Neural cell (in vitro differentiated cells): Measurements from ENCODE around the gene EYA2. TPM values are rescaled to one million over a fixed set of nuclear protein-coding genes. Genes with fewer than 3 reads are reported as not detected.

Experiments used
- H2AFZ ChIP-seq: fragments of 200-600, 300-800 bp; sonication (generic), shearing (Covaris generic); 2 replicates; pipeline ENCODE4 v1.6.0; 2014; ENCODE audit warnings: low read depth, mild to moderate bottlenecking, antibody characterized with exemption, low read length, moderate library complexity
- H3F3A ChIP-seq: fragments of 200-600 bp; shearing (Covaris generic); 2 replicates; pipeline ENCODE4 v1.6.1; 2016; ENCODE audit warnings: mild to moderate bottlenecking, moderate library complexity, mixed read lengths, antibody characterized with exemption, low read length; ENCODE audit not compliant: insufficient read depth, poor library complexity, severe bottlenecking
- H3K27ac ChIP-seq: fragments of 200-600, 300-800 bp; sonication (generic), shearing (Covaris generic); 2 replicates; pipeline ENCODE4 v1.5.1; 2014; ENCODE audit warnings: mild to moderate bottlenecking, low read length, moderate library complexity
- H3K27me3 ChIP-seq: fragments of 300-800, 200-600 bp; sonication (generic), shearing (Covaris generic); 2 replicates; pipeline ENCODE4 v1.6.0; 2014; ENCODE audit warnings: mild to moderate bottlenecking, low read depth, low read length, moderate library complexity; ENCODE audit not compliant: insufficient read depth
- H3K36me3 ChIP-seq: fragments of 300-800, 200-600 bp; sonication (generic), shearing (Covaris generic); 2 replicates; pipeline ENCODE4 v1.5.1; 2014; ENCODE audit warnings: mild to moderate bottlenecking, antibody characterized with exemption, low read length, moderate library complexity; ENCODE audit not compliant: insufficient read depth
- H3K4me2 ChIP-seq: fragments of 300-800, 200-600 bp; sonication (generic), shearing (Covaris generic); 2 replicates; pipeline ENCODE4 v1.6.0; 2014; ENCODE audit warnings: mild to moderate bottlenecking, low read length
- H3K4me3 ChIP-seq: fragments of 300-800, 200-600 bp; sonication (generic), shearing (Covaris generic); 2 replicates; pipeline ENCODE4 v1.5.1; 2014; ENCODE audit warnings: mild to moderate bottlenecking, low read length, moderate library complexity
- H3K79me2 ChIP-seq: fragments of 200-600 bp; shearing (Covaris generic); replicated peaks from 2 replicates; pipeline ENCODE4 v1.6.0; 2014; ENCODE audit warnings: mild to moderate bottlenecking, low read length, moderate library complexity; ENCODE audit not compliant: insufficient read depth
- H3K9ac ChIP-seq: fragments of 300-800, 200-600 bp; sonication (generic), shearing (Covaris generic); 2 replicates; pipeline ENCODE4 v1.6.1; 2016; ENCODE audit warnings: mild to moderate bottlenecking, low read length, mixed read lengths
- H3K9me2 ChIP-seq: fragments of 200-600 bp; shearing (Covaris generic); 2 replicates; pipeline ENCODE4 v1.6.1; 2016; ENCODE audit warnings: mild to moderate bottlenecking, low read length, mixed read lengths; ENCODE audit not compliant: insufficient read depth
- H3K9me3 ChIP-seq: fragments of 200-600, 300-800 bp; sonication (generic), shearing (Covaris generic); 2 replicates; pipeline ENCODE4 v1.6.1; 2016; ENCODE audit warnings: mild to moderate bottlenecking, mixed run types, low read length, moderate library complexity, mixed read lengths
- H4K20me1 ChIP-seq: fragments of 200-600 bp; shearing (Covaris generic); 2 replicates; pipeline ENCODE4 v1.6.1; 2016; ENCODE audit warnings: mild to moderate bottlenecking, mixed run types; ENCODE audit not compliant: insufficient read depth
- EP300 ChIP-seq: fragments of 450-650 bp; conservative IDR thresholded peaks from 2 replicates; pipeline ENCODE4 v1.6.1; 2014; ENCODE audit warnings: antibody characterized with exemption, mild to moderate bottlenecking, moderate library complexity; ENCODE audit not compliant: poor library complexity, severe bottlenecking
- EZH2 ChIP-seq: fragments of 200-600, 300-800 bp; shearing (Covaris generic), sonication (generic); IDR thresholded peaks from 2 replicates; pipeline ENCODE4 v1.6.1; 2014; ENCODE audit warnings: antibody characterized with exemption, low read length, borderline replicate concordance, mild to moderate bottlenecking; ENCODE audit not compliant: insufficient read depth, poor library complexity, severe bottlenecking
- MXI1 ChIP-seq: fragments of 450-650 bp; conservative IDR thresholded peaks from 2 replicates; pipeline ENCODE4 v1.6.1; 2014; ENCODE audit warnings: antibody characterized with exemption, mild to moderate bottlenecking; ENCODE audit not compliant: poor library complexity, severe bottlenecking
- POLR2AphosphoS5 ChIP-seq: IDR thresholded peaks from 2 replicates; pipeline ENCODE4 v1.6.1; 2012
- RAD21 ChIP-seq: fragments of 450-650 bp; conservative IDR thresholded peaks from 2 replicates; pipeline ENCODE4 v1.6.1; 2014; ENCODE audit warnings: antibody characterized with exemption, mild to moderate bottlenecking, moderate library complexity
- REST ChIP-seq: IDR thresholded peaks from 2 replicates; pipeline ENCODE4 v1.6.1; 2012; ENCODE audit warnings: borderline replicate concordance
- SMC3 ChIP-seq: fragments of 450-650 bp; conservative IDR thresholded peaks from 2 replicates; pipeline ENCODE4 v1.6.1; 2014; ENCODE audit warnings: antibody characterized with exemption, mild to moderate bottlenecking, moderate library complexity; ENCODE audit not compliant: poor library complexity
- TAF1 ChIP-seq: IDR thresholded peaks from 2 replicates; pipeline ENCODE4 v1.6.1; 2012; ENCODE audit warnings: low read depth
- polyA plus RNA-seq: library from polyadenylated mRNA; depleted of rRNA; stranded (reverse); fragments of >200 nt; gene quantifications from 2 replicates; pipeline ENCODE4 v1.2.3, GENCODE V29; 2014
- TF ChIP-seq, protein P1 (sequence below): fragments of 450-650 bp; IDR thresholded peaks from 2 replicates; pipeline ENCODE4 v1.5.1; 2014; ENCODE audit warnings: antibody characterized with exemption, mild to moderate bottlenecking, moderate library complexity; ENCODE audit not compliant: poor library complexity, severe bottlenecking

Gene EYA2
- polyA plus RNA-seq, 1 donor from 2014 or later, result 0.88 TPM

DNA sequence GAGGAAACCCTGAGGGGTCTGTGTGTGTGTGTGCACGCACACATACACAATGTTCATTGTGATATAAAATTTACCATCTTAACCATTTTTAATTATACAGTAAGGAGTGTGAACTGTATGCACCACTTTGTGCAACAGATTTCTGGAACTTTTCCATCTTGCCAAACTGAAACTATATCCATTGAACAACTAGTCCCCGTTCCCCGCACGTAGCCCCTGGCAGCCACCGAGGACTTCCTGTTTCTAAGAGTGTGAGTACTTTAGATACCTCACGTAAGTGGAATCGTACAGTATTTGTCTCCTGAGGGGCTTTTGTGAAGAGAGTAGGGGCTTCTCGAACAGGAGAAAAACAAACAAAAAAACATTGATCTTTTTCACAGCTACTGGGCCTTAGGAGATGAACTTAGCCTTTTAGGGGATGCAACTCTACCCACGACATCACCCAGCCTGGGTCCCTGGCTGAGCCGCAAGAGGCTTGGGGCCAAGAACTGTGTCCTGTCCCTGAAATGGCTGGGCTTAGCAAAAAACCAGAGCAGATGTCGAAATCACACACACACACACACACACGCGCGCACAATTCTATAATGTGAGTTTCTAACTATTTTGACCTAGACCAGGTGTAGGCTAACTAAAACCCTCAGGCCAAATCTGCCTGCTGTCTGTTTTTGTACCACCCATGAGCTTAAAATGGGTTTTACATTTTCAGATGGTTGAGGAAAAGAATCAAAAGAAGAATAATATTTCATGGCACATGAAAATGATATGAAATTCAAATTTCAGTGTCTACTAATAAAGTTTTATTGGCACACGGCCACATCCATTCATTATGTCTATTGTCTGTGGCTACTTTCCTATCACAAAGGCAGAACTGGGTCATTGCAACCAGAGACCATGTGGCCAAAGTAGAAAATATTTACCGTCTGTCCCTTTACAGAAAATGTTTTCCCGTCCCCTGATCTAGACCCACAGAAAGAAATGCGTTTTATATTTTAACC, 144.2 kb downstream of the EYA2 start:
- H3K79me2 ChIP-seq, result no peaks in the 10 kb centered on the region
- TF ChIP-seq POLR2AphosphoS5 (no peak), RAD21 (no peak), REST (no peak), TAF1 (no peak), EZH2 (no peak), SMC3 (no peak), EP300 (no peak), MXI1 (no peak)
- TF ChIP-seq, protein P1, sequence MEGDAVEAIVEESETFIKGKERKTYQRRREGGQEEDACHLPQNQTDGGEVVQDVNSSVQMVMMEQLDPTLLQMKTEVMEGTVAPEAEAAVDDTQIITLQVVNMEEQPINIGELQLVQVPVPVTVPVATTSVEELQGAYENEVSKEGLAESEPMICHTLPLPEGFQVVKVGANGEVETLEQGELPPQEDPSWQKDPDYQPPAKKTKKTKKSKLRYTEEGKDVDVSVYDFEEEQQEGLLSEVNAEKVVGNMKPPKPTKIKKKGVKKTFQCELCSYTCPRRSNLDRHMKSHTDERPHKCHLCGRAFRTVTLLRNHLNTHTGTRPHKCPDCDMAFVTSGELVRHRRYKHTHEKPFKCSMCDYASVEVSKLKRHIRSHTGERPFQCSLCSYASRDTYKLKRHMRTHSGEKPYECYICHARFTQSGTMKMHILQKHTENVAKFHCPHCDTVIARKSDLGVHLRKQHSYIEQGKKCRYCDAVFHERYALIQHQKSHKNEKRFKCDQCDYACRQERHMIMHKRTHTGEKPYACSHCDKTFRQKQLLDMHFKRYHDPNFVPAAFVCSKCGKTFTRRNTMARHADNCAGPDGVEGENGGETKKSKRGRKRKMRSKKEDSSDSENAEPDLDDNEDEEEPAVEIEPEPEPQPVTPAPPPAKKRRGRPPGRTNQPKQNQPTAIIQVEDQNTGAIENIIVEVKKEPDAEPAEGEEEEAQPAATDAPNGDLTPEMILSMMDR, result no peak
- peaks cover 4% of the 10 kb centered on the region for H3K9me3 ChIP-seq
- H3F3A ChIP-seq, result no peaks in the 10 kb centered on the region
- H3K9ac ChIP-seq, result no peak overlapping the region
- H4K20me1 ChIP-seq, result no peaks in the 10 kb centered on the region
- no peaks in the 10 kb centered on the region for H3K36me3 ChIP-seq
- H3K4me3 ChIP-seq, result no peak overlapping the region
- H3K27me3 ChIP-seq, result no peaks in the 10 kb centered on the region
- no peak overlapping the region for H3K4me2 ChIP-seq
- H3K9me2 ChIP-seq, result no peaks in the 10 kb centered on the region
- no peak overlapping the region for H3K27ac ChIP-seq
- H2AFZ ChIP-seq, result no peak overlapping the region

- Histone ChIP-seq H3F3A (no peaks in the 10 kb centered on the region), H3K4me3 (no peak overlapping the region), H3K27ac (no peak overlapping the region), H3K9ac (no peak overlapping the region), H3K4me2 (no peak overlapping the region), H3K36me3 (no peaks in the 10 kb centered on the region), H2AFZ (no peak overlapping the region), H4K20me1 (no peaks in the 10 kb centered on the region), H3K27me3 (no peaks in the 10 kb centered on the region), H3K79me2 (no peaks in the 10 kb centered on the region), H3K9me2 (no peaks in the 10 kb centered on the region), H3K9me3 (peaks cover 4% of the 10 kb centered on the region)
- TF ChIP-seq MXI1, result no peak
- TF ChIP-seq, protein P1, result no peak
- no peak for TF ChIP-seq RAD21
- TF ChIP-seq REST, result no peak
Measured at GRCh38 chr20:47040506-47041125, 146.0 kb downstream of the EYA2 start.
